Neural cell (in vitro differentiated cells): Measurements from ENCODE around the gene DCANP1.

ENCODE experiments used
- CTCF ChIP-seq: fragments of 450-650 bp; IDR thresholded peaks from 2 replicates; pipeline ENCODE4 v1.5.1; 2014; ENCODE audit warnings: antibody characterized with exemption, mild to moderate bottlenecking, moderate library complexity; ENCODE audit not compliant: poor library complexity, severe bottlenecking
- EZH2 ChIP-seq: fragments of 200-600, 300-800 bp; shearing (Covaris generic), sonication (generic); IDR thresholded peaks from 2 replicates; pipeline ENCODE4 v1.6.1; 2014; ENCODE audit warnings: antibody characterized with exemption, low read length, borderline replicate concordance, mild to moderate bottlenecking; ENCODE audit not compliant: insufficient read depth, poor library complexity, severe bottlenecking

GRCh38 chr5:135442431-135443160 lies 4.6 kb downstream of the DCANP1 start:
- no peak for TF ChIP-seq CTCF
- TF ChIP-seq EZH2 = no peak
